ENCODE results near the gene RGS3.
A peak's percentile ranks its signal among the peaks of the same experiment; 100 is the strongest.

DNA sequence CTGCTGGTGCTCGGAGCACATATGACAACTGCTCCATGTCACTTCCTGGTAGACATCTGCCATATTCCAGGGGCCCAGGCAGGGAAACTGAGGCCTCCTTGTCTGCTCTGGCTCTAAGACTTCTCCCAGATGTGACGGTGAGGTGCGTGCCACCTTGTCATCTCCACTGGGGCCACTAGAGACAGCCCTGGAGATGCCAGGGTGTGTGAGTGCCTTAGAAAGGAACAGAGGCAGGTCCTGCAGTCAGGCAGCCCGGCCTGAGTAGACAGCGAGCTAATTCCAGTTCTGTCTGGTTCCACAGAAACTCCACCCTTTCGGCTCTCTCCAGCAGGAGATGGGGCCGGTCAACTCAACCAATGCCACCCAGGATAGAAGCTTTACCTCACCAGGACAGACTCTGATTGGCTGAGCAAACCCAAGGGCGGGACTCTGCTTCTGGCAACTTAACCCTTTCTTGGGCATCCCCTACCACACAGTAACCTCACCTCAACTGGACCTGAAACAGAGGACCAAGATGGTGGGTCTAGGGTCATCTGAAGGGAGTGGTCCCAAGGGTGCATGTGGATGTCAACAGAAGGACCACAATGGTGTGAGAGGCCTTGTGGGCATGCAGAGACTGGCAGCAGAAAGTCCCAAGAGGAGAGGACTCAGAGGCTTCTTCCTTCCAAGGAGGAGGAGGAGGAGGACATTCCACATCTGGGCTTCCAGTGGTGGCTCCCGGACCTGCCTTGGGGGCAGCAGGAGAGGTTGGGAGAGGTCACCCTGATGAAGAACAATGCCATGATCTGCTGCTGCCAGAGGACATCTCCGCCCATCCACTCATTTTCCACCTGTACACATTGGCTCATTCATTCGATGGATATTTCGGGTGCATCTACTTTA lies 77.7 kb downstream of the RGS3 start:
- TF ChIP-seq CTCF (IDR thresholded peaks at IDR 0.05) (peak in 1 of 12 donors; percentile 5), POLR2A (IDR thresholded peaks at IDR 0.05) (no peak)
